MM.1S (cell line): ENCODE data around the gene PNPLA7.

ENCODE experiments used
- DNase-seq: peaks from one replicate; pipeline ENCODE4 v3.0.0-alpha.2; 2015
- H2AFZ ChIP-seq: fragments of 300-600 bp; sonication (generic); 2 replicates; pipeline ENCODE4 v1.6.0; 2016; ENCODE audit warnings: antibody characterized with exemption, low read length
- H3F3A ChIP-seq: fragments of 300-600 bp; sonication (generic); 2 replicates; pipeline ENCODE4 v1.6.1; 2016; ENCODE audit warnings: mild to moderate bottlenecking, antibody characterized with exemption, low read length, moderate library complexity, mixed read lengths; ENCODE audit not compliant: insufficient read depth
- H3K27ac ChIP-seq: fragments of 300-600 bp; sonication (generic); 2 replicates; pipeline ENCODE4 v1.5.1; 2016; ENCODE audit warnings: mild to moderate bottlenecking, low read length
- H3K27me3 ChIP-seq: fragments of 300-600 bp; sonication (generic); replicated peaks from 2 replicates; pipeline ENCODE4 v1.6.0; 2016; ENCODE audit warnings: low read length; ENCODE audit not compliant: insufficient read depth
- H3K36me3 ChIP-seq: fragments of 300-600 bp; sonication (generic); replicated peaks from 2 replicates; pipeline ENCODE4 v1.6.1; 2016; ENCODE audit warnings: mild to moderate bottlenecking, low read length, mixed read lengths; ENCODE audit not compliant: insufficient read depth
- H3K4me1 ChIP-seq: fragments of 300-600 bp; sonication (generic); 2 replicates; pipeline ENCODE4 v1.6.1; 2016; ENCODE audit warnings: low read length, mixed read lengths
- H3K4me2 ChIP-seq: fragments of 300-600 bp; sonication (generic); 2 replicates; pipeline ENCODE4 v1.6.0; 2016; ENCODE audit warnings: low read depth, low read length
- H3K4me3 ChIP-seq: fragments of 300-600 bp; sonication (generic); 2 replicates; pipeline ENCODE4 v1.5.1; 2016; ENCODE audit warnings: low read length, mixed read lengths
- H3K79me2 ChIP-seq: fragments of 300-600 bp; sonication (generic); 2 replicates; pipeline ENCODE4 v1.6.1; 2016; ENCODE audit warnings: mixed run types, low read length, mixed read lengths
- H3K9ac ChIP-seq: fragments of 300-600 bp; sonication (generic); 2 replicates; pipeline ENCODE4 v1.6.1; 2016; ENCODE audit warnings: low read length, mixed read lengths
- H3K9me2 ChIP-seq: fragments of 300-600 bp; sonication (generic); replicated peaks from 2 replicates; pipeline ENCODE4 v1.6.1; 2016; ENCODE audit warnings: mild to moderate bottlenecking, low read length, mixed read lengths; ENCODE audit not compliant: insufficient read depth
- H3K9me3 ChIP-seq: fragments of 300-600 bp; sonication (generic); replicated peaks from 2 replicates; pipeline ENCODE4 v1.6.1; 2016; ENCODE audit warnings: mild to moderate bottlenecking, low read length, mixed read lengths; ENCODE audit not compliant: insufficient read depth
- H4K20me1 ChIP-seq: fragments of 300-600 bp; sonication (generic); 2 replicates; pipeline ENCODE4 v1.6.1; 2016; ENCODE audit warnings: mild to moderate bottlenecking, low read length, moderate library complexity, mixed read lengths; ENCODE audit not compliant: insufficient read depth
- CTCF ChIP-seq: fragments of 300-600 bp; sonication (generic); IDR thresholded peaks from 2 replicates; pipeline ENCODE4 v1.5.1; 2016; ENCODE audit warnings: antibody characterized with exemption, low read length, mixed read lengths
- EZH2 ChIP-seq: fragments of 300-600 bp; sonication (generic); optimal IDR thresholded peaks from 2 replicates; pipeline ENCODE3; 2017; ENCODE audit warnings: low read depth, mild to moderate bottlenecking, antibody characterized with exemption, low read length, mixed read lengths
- EZH2phosphoT487 ChIP-seq: fragments of 300-600 bp; sonication (generic); IDR thresholded peaks from 2 replicates; pipeline ENCODE4 v1.6.1; 2018; ENCODE audit warnings: antibody characterized with exemption, low read length

PNPLA7 gene

DNA sequence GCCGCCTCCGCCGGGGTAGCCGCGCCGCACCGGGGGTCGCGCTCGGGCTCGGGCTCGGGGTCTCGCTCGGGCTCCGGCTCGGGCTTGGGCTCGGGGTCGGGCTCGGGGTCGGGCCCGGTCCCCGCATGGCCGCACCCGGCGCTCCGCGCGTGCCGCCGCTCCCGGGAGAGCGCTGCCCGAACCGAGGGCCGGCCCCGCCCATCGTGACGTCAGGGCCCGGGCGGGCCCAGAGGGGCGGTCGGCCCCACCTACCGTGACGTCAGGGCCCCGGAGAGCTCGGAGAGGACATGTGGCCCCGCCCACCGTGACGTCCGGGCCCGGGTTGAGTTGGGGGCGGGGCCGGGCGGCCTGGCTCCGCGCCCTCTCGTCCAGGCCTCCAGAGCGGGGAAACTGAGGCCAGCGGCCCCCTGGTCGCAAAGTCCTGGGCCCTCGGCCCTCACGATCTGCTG, 91.0 kb downstream of the PNPLA7 start, which contains the start of gene NSMF:
NSMF (minus strand) TSS at position 183 of the 449 bp plus-strand sequence. CDS start 232 bp downstream, outside the sequence.
- peak; percentile 94 for DNase-seq
- no peaks in the 10 kb centered on the region for H3F3A ChIP-seq
- TF ChIP-seq CTCF (no peak), EZH2 (no peak), EZH2phosphoT487 (no peak)
- no peaks in the 10 kb centered on the region; the same call in 1 of the 2 replicates for H3K36me3 ChIP-seq
- peaks cover 12% of the 10 kb centered on the region; the same call in 1 of the 2 replicates for H3K4me1 ChIP-seq
- H3K9ac ChIP-seq: peak within 1 kb of the TSS; percentile 68
- no peaks in the 10 kb centered on the region for H4K20me1 ChIP-seq
- no peaks in the 10 kb centered on the region for H3K9me3 ChIP-seq
- no peaks in the 10 kb centered on the region for H3K9me2 ChIP-seq
- H3K27me3 ChIP-seq: peaks cover 3% of the 10 kb centered on the region; the same call in 1 of the 2 replicates
- H2AFZ ChIP-seq: peak within 1 kb of the TSS; percentile 83
- H3K4me2 ChIP-seq: peak within 1 kb of the TSS; percentile 95
- H3K79me2 ChIP-seq: peaks cover 5% of the 10 kb centered on the region; the same call in 1 of the 2 replicates
- no peak within 1 kb of the TSS for H3K27ac ChIP-seq
- peak within 1 kb of the TSS; percentile 83 for H3K4me3 ChIP-seq

GRCh38 chr9:137458194-137459151, 91.7 kb downstream of the PNPLA7 start:
- no peaks in the 10 kb centered on the region for H4K20me1 ChIP-seq
- peaks cover 5% of the 10 kb centered on the region; the same call in 1 of the 2 replicates for H3K79me2 ChIP-seq
- H3K9me3 ChIP-seq: no peaks in the 10 kb centered on the region
- peaks cover 3% of the 10 kb centered on the region; the same call in 1 of the 2 replicates for H3K27me3 ChIP-seq
- peaks cover 12% of the 10 kb centered on the region; the same call in 1 of the 2 replicates for H3K4me1 ChIP-seq
- peak overlapping the region; percentile 83 for H3K4me3 ChIP-seq
- H3K36me3 ChIP-seq: no peaks in the 10 kb centered on the region; the same call in 1 of the 2 replicates
- peak overlapping the region; percentile 67 for H3K9ac ChIP-seq
- no peak for DNase-seq
- no peak overlapping the region for H3K27ac ChIP-seq
- H3K9me2 ChIP-seq: no peaks in the 10 kb centered on the region
- no peaks in the 10 kb centered on the region for H3F3A ChIP-seq
- H2AFZ ChIP-seq: no peak overlapping the region
- TF ChIP-seq EZH2 (no peak), EZH2phosphoT487 (no peak), CTCF (no peak)
- H3K4me2 ChIP-seq: peak overlapping the region; percentile 95

DNA sequence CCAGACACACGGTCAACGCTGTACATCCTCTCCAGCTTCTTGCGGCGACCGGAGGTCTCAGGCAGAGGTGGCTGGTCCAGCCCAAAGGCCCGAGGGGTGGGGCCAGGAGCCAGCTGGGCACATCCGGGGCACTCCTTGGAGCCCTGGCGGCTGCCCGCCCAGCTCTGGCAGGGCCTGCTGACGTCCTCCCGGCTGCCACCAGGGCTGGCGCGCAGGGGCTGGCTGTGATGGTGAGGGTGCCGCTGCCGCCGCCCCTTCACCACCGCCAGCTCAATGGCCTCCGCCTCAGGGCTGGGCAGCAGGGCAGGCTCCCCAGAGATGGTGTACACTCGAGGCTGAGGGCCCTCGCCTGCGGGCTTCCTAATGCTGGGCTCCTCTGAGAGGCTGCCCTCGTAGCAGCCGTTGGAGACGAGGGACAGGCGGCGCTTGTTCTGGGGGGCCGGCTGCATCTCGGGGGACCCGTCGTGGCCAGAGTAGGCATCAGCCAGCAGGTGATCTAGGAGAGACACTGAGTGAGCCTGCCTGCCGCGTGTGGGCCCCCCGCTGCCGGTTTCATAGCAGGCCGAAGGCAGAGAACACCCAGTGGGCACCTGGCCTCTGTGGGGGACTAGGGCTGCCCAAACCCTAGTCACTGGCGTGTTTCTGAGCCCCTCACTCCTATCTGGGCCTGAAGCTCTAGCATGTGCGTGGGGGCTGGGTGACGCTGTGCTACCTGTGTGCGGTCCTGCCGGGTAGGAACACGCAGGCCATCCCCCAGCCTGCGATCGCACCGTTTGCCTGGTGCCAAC, 92.6 kb downstream of the PNPLA7 start:
- peaks cover 5% of the 10 kb centered on the region; the same call in 1 of the 2 replicates for H3K79me2 ChIP-seq
- TF ChIP-seq EZH2phosphoT487 (no peak), CTCF (no peak), EZH2 (no peak)
- H3K36me3 ChIP-seq: no peaks in the 10 kb centered on the region; the same call in 1 of the 2 replicates
- H2AFZ ChIP-seq: no peak overlapping the region
- no peaks in the 10 kb centered on the region for H3K9me2 ChIP-seq
- H3K4me2 ChIP-seq: peak overlapping the region; percentile 95; the same call in 1 of the 2 replicates
- H4K20me1 ChIP-seq: no peaks in the 10 kb centered on the region
- DNase-seq: no peak
- no peaks in the 10 kb centered on the region for H3K9me3 ChIP-seq
- H3K27me3 ChIP-seq: peaks cover 3% of the 10 kb centered on the region; the same call in 1 of the 2 replicates
- peaks cover 12% of the 10 kb centered on the region; the same call in 1 of the 2 replicates for H3K4me1 ChIP-seq
- H3K9ac ChIP-seq: no peak overlapping the region
- H3F3A ChIP-seq: no peaks in the 10 kb centered on the region
- no peak overlapping the region for H3K4me3 ChIP-seq
- no peak overlapping the region for H3K27ac ChIP-seq
